ENCODE data around the gene ARID3C. TPM values are rescaled to one million over a fixed set of nuclear protein-coding genes. Genes with fewer than 3 reads are reported as not detected.

ARID3C gene
- total and polyA plus RNA-seq, 2 of the 8 experiments (the other 6 are each of a cell fraction or from before 2014, with no cell fraction given), result 0.08 TPM; not detected in 1

GRCh38 chr9:34607331-34607730 is 21.5 kb downstream of the ARID3C start (continued):
- TF ChIP-seq CBX5 (IDR thresholded peaks at IDR 0.05; ENCODE audit: low read depth, low read length) (no peak), USF2 (IDR thresholded peaks at IDR 0.05; ENCODE audit: low read length) (no peak), BACH1 (IDR thresholded peaks at IDR 0.05; ENCODE audit: low read length) (no peak)
